Breast epithelium (tissue), 4 donors: ENCODE measurements around the gene DGKI. TPM values are rescaled to one million over a fixed set of nuclear protein-coding genes. Genes with fewer than 3 reads are reported as not detected.

Experiments used
- DNase-seq, 2 donors: peaks; one replicate each; pipeline ENCODE4 v3.0.0-alpha.2; 2019; ENCODE audit warnings: low spot score in 2 of 2
- H3K27ac ChIP-seq, 2 donors: fragments of 200-600 bp; sonication (generic) in 1 of 2; one replicate each; pipeline ENCODE4 v1.5.1; 2016 to 2019; ENCODE audit warnings: mild to moderate bottlenecking in 1 of 2
- H3K27me3 ChIP-seq, 2 donors: fragments of 200-600 bp; sonication (generic) in 1 of 2; one replicate each; pipeline versions ENCODE4 v1.5.1 to v1.6.0; 2017 to 2019; ENCODE audit warnings: control low read depth in 1 of 2, mild to moderate bottlenecking in 1 of 2
- H3K36me3 ChIP-seq: fragments of 200-600 bp; one replicate; pipeline ENCODE4 v1.5.1; 2019
- H3K4me1 ChIP-seq, 2 donors: fragments of 200-600 bp; sonication (generic); one replicate each; pipeline ENCODE4 v1.5.1; 2016 to 2019; ENCODE audit warnings: control low read depth in 1 of 2
- H3K4me3 ChIP-seq, 3 donors: fragments of 200-600 bp; sonication (generic); 1 replicate in 2 of 3; 2 replicates in 1 of 3; pipeline ENCODE4 v1.5.1; 2016 to 2019; ENCODE audit warnings: mild to moderate bottlenecking in 3 of 3, moderate library complexity in 2 of 3
- H3K9me3 ChIP-seq, 2 donors: fragments of 200-600 bp; sonication (generic) in 1 of 2; one replicate each; pipeline ENCODE4 v1.5.1; 2016 to 2019; ENCODE audit warnings: control low read depth in 1 of 2
- POLR2A ChIP-seq: fragments of 450-650 bp; IDR thresholded peaks from one replicate; pipeline ENCODE4 v1.6.1; 2016; ENCODE audit warnings: antibody characterized with exemption, mild to moderate bottlenecking, moderate library complexity
- POLR2AphosphoS5 ChIP-seq, 3 donors: sonication (generic); formaldehyde crosslinking; IDR thresholded peaks; one replicate each; pipeline ENCODE4 v1.6.1; 2017; ENCODE audit warnings: antibody characterized with exemption in 3 of 3
- intact Hi-C: fragments of 100-400 bp; cut with DNase I; formaldehyde crosslinking; loops from one replicate; pipeline ENCODE4 v1.15.1; 2023; ENCODE audit warnings: low total_unique reads
- total RNA-seq, 3 donors: library from RNA; depleted of rRNA; stranded (reverse); fragments of >200 nt; gene quantifications; one replicate each; pipeline ENCODE4 v1.1.0, GENCODE V29; 2016
- TF ChIP-seq, protein P1 (sequence below), 3 donors: fragments of 450-650 bp; IDR thresholded peaks; one replicate each; pipeline ENCODE4 v1.5.1; 2016 to 2017; ENCODE audit warnings: antibody characterized with exemption in 3 of 3, mild to moderate bottlenecking in 3 of 3, moderate library complexity in 3 of 3

DGKI gene
- total RNA-seq, 3 donors from 2014 or later, result 2.7 to 4.1 (median 2.9) TPM

DNA sequence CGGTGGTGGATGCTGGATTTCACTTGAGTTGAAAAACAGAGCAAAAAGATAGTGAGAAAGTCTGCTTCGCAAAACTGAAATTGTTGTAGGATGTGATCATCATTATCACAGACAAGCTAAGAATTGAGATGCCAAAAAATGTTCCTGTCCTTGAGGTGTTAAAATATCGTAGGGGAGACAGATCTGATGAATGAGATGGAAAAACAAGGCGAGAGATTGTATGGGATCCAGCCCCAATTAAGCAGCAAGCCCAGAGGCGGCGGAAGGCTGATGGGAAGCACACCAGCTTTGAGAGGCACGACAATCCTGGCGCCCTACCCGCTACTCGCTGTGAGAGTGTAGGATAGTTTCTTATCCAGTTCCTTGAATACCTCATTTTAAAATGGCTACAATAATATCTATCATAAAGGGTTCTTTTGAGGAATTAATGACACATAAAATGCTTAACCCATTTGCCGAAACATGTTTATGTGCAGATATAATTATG, 372.2 kb downstream of the DGKI start:
- no peak for TF ChIP-seq POLR2AphosphoS5 (IDR thresholded peaks at IDR 0.05)
- TF ChIP-seq, protein P1, sequence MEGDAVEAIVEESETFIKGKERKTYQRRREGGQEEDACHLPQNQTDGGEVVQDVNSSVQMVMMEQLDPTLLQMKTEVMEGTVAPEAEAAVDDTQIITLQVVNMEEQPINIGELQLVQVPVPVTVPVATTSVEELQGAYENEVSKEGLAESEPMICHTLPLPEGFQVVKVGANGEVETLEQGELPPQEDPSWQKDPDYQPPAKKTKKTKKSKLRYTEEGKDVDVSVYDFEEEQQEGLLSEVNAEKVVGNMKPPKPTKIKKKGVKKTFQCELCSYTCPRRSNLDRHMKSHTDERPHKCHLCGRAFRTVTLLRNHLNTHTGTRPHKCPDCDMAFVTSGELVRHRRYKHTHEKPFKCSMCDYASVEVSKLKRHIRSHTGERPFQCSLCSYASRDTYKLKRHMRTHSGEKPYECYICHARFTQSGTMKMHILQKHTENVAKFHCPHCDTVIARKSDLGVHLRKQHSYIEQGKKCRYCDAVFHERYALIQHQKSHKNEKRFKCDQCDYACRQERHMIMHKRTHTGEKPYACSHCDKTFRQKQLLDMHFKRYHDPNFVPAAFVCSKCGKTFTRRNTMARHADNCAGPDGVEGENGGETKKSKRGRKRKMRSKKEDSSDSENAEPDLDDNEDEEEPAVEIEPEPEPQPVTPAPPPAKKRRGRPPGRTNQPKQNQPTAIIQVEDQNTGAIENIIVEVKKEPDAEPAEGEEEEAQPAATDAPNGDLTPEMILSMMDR (IDR thresholded peaks at IDR 0.05), result no peak
- TF ChIP-seq POLR2A, result no peak
- no peaks in the 10 kb centered on the region for H3K9me3 ChIP-seq
- H3K27ac ChIP-seq, result peak overlapping the region; percentile 38 to 50
- no peaks in the 10 kb centered on the region for H3K36me3 ChIP-seq
- intact Hi-C loops, result no loop called here
- no peaks in the 10 kb centered on the region for H3K4me1 ChIP-seq
- H3K4me3 ChIP-seq, result no peak overlapping the region
- H3K27me3 ChIP-seq, result no peaks in the 10 kb centered on the region
- no peak for DNase-seq

DNA sequence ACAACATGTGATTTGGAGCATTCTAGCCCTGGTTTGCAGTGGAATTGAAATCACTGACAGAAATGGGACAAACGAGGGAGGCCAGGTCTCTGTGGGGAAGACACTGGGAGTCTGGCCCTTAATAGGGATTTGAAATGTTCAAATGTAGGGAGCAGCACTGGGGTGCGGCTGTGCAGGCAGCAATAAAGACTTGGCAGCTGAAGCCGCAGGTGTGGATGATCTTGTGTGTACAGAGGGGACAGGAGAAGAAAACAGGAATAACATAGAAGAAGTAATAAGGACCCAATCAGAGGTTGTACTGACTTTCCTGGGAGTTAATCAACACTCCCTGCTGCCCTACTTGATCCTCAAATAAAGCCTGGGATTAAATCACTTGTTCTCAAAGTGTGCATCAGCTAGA, 375.6 kb downstream of the DGKI start:
- H3K4me3 ChIP-seq, result no peak overlapping the region
- intact Hi-C loops, result no loop called here
- H3K36me3 ChIP-seq, result no peaks in the 10 kb centered on the region
- no peak for DNase-seq
- no peaks in the 10 kb centered on the region for H3K27me3 ChIP-seq
- H3K9me3 ChIP-seq, result no peaks in the 10 kb centered on the region
- peak overlapping the region; percentile 3 to 77 for H3K27ac ChIP-seq
- H3K4me1 ChIP-seq, result peaks cover 0 to 7% of the 10 kb centered on the region in 2 donors
- TF ChIP-seq POLR2AphosphoS5 (IDR thresholded peaks at IDR 0.05) (no peak), POLR2A (no peak)
- TF ChIP-seq, protein P1 (IDR thresholded peaks at IDR 0.05), result no peak

GRCh38 chr7:137469858-137470257, 376.9 kb downstream of the DGKI start:
- Histone ChIP-seq H3K9me3 (no peaks in the 10 kb centered on the region), H3K27me3 (no peaks in the 10 kb centered on the region), H3K4me3 (no peak overlapping the region), H3K27ac (peak overlapping the region in 1 of 2 donors; percentile 77), H3K4me1 (peaks cover 0 to 7% of the 10 kb centered on the region in 2 donors), H3K36me3 (no peaks in the 10 kb centered on the region)
- no peak for DNase-seq
- TF ChIP-seq POLR2A (no peak), POLR2AphosphoS5 (IDR thresholded peaks at IDR 0.05) (peak in 1 of 3 donors; percentile 12)
- TF ChIP-seq, protein P1 (IDR thresholded peaks at IDR 0.05), result no peak
- intact Hi-C loops, result no loop called here

- no peaks in the 10 kb centered on the region for H3K9me3 ChIP-seq
- intact Hi-C loops, result no loop called here
- H3K27ac ChIP-seq, result peak overlapping the region; percentile 16 to 77
- no peak for DNase-seq
- TF ChIP-seq, protein P1 (IDR thresholded peaks at IDR 0.05), result no peak
- TF ChIP-seq POLR2AphosphoS5 (IDR thresholded peaks at IDR 0.05), result peak in 1 of 3 donors; percentile 27
- no peak overlapping the region for H3K4me3 ChIP-seq
- H3K36me3 ChIP-seq, result no peaks in the 10 kb centered on the region
- peaks cover 0 to 7% of the 10 kb centered on the region in 2 donors for H3K4me1 ChIP-seq
- H3K27me3 ChIP-seq, result no peaks in the 10 kb centered on the region
Measured at GRCh38 chr7:137469191-137469811, 377.5 kb downstream of the DGKI start.

DNA sequence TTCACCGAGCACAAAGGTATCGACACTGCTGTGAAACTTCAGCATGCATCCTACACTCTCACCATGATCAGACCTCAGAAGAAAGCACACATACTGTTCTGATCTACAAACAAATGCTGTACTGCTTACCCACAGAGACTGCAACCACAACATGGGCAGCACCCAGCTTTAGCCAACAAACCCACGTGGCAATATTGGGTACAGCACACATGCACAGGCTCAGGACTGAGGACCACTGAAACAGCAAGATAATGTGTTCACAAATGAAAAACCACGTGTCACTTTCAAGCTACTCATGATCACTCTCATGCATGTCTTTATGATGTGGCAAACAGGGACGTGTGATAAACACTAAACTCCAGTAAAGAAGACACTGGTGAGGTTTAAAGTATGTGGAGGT, 383.9 kb downstream of the DGKI start:
- intact Hi-C loops, result no loop called here
- Histone ChIP-seq H3K9me3 (no peaks in the 10 kb centered on the region), H3K36me3 (no peaks in the 10 kb centered on the region), H3K27me3 (no peaks in the 10 kb centered on the region), H3K4me3 (peak overlapping the region in 1 of 3 donors; percentile 17), H3K4me1 (peaks cover 0 to 7% of the 10 kb centered on the region in 2 donors), H3K27ac (peak overlapping the region; percentile 73 to 80)
- TF ChIP-seq POLR2A, result no peak
- TF ChIP-seq, protein P1 (IDR thresholded peaks at IDR 0.05), result no peak
- no peak for TF ChIP-seq POLR2AphosphoS5 (IDR thresholded peaks at IDR 0.05)
- no peak for DNase-seq
